ENCODE data around the gene BDH2. TPM values are rescaled to one million over a fixed set of nuclear protein-coding genes. Genes with fewer than 3 reads are reported as not detected.

BDH2 gene
- total and polyA plus RNA-seq, 2 of the 4 experiments (the other 2 are of a cell fraction): 49.7 to 52.2 TPM

GRCh38 chr4:103032574-103032973, 67.1 kb downstream of the BDH2 start:
- WGBS, 2 experiments (ENCODE audit: extremely low coverage in 2 of 2, insufficient read length in 1 of 2): no CpG with 5 or more reads among the region's 2 CpGs
- Histone ChIP-seq H3K4me2 (ENCODE audit: low read depth, low read length) (no peak overlapping the region), H4K91ac (ENCODE audit: insufficient read depth, low read depth, low read length) (no peak overlapping the region), H3K4ac (ENCODE audit: low read depth, low read length) (no peak overlapping the region), H3K9ac (ENCODE audit: low read depth, low read length) (no peak overlapping the region), H3K14ac (replicated peaks; ENCODE audit: low read depth, low read length) (no peak overlapping the region), H2AFZ (replicated peaks; ENCODE audit: low read length, poor library complexity) (no peak overlapping the region), H2BK20ac (ENCODE audit: low read depth, low read length) (no peak overlapping the region), H3K9me3 (ENCODE audit: control insufficient read depth, insufficient read depth, low read length) (no peaks in the 10 kb centered on the region), H2AK5ac (ENCODE audit: low read depth, low read length) (no peak overlapping the region), H3K79me1 (ENCODE audit: low read depth in 1 of 2, low read length in 2 of 2) (no peaks in the 10 kb centered on the region), H2AK9ac (replicated peaks; ENCODE audit: low read depth, low read length, poor library complexity) (no peak overlapping the region), H3K4me1 (ENCODE audit: control insufficient read depth, insufficient read depth, low read length) (no peaks in the 10 kb centered on the region), H4K20me1 (ENCODE audit: insufficient read depth, low read length) (no peaks in the 10 kb centered on the region), H2BK15ac (ENCODE audit: low read depth, low read length) (no peak overlapping the region), H3K4me3 (ENCODE audit: insufficient read depth, low read depth, low read length) (no peak overlapping the region), H4K8ac (ENCODE audit: low read depth in 2 of 2, low read length in 2 of 2) (no peak overlapping the region), H3K23ac (ENCODE audit: low read depth, low read length) (no peak overlapping the region), H3K36me3 (ENCODE audit: control insufficient read depth, insufficient read depth, low read length) (no peaks in the 10 kb centered on the region; the same call in 1 of the 2 replicates), H3K27ac (ENCODE audit: insufficient read depth, low read length) (no peak overlapping the region), H2BK120ac (ENCODE audit: low read depth, low read length) (no peak overlapping the region), H2BK5ac (ENCODE audit: low read depth, low read length, poor library complexity, severe bottlenecking) (no peak overlapping the region), H3K9me1 (ENCODE audit: insufficient read depth, low read length) (no peaks in the 10 kb centered on the region), H3K27me3 (ENCODE audit: control insufficient read depth, insufficient read depth, low read length) (no peaks in the 10 kb centered on the region), H3K18ac (ENCODE audit: low read depth, low read length) (no peak overlapping the region), H3K56ac (ENCODE audit: extremely low read depth, insufficient read depth, low read length) (no peak overlapping the region), H4K5ac (ENCODE audit: low read depth, low read length) (no peak overlapping the region)
- no TSS peak for BruUV-seq (replicated peaks)
- ChIA-PET POLR2A (ENCODE audit: unreplicated experiment) (no interaction called here), CTCF (interaction anchor here (0.6 to 1.1 kb wide), 3 partner anchors 11 to 70 kb away, joined by 3 to 7 read pairs (median 4); no protein-coding TSS in a partner anchor)
- intact Hi-C loops (cut with micrococcal nuclease): no loop called here
- in situ Hi-C loops (cut with MboI; ENCODE audit: low sequenced_read_pairs): no loop called here
- dilution Hi-C loops (cut with HindIII; ENCODE audit: low sequenced_read_pairs, unreplicated experiment): no loop called here
- DNase-seq (peak; percentile 32), ATAC-seq (ENCODE audit: low read depth) (no peak; the same call in 1 of the 2 replicates)
- TF ChIP-seq MAZ (IDR thresholded peaks at IDR 0.05; ENCODE audit: borderline replicate concordance, low read depth, low read length) (no peak), SMC3 (IDR thresholded peaks at IDR 0.05; ENCODE audit: low read depth, low read length) (0 out of 2 replicates have a peak, but pooled peaks have one; percentile 6), BHLHE40 (IDR thresholded peaks at IDR 0.05; ENCODE audit: low read depth, low read length) (no peak), CTCF (conservative IDR thresholded peaks at IDR 0.05; ENCODE audit: low read depth, low read length) (peak; percentile 40), RAD21 (IDR thresholded peaks at IDR 0.05; ENCODE audit: low read length) (peak; percentile 56), ELK1 (IDR thresholded peaks at IDR 0.05; ENCODE audit: borderline replicate concordance, low read depth, low read length) (no peak), MAFK (IDR thresholded peaks at IDR 0.05; ENCODE audit: low read depth, low read length) (no peak), MXI1 (IDR thresholded peaks at IDR 0.05; ENCODE audit: borderline replicate concordance, low read depth, low read length) (no peak), RCOR1 (IDR thresholded peaks at IDR 0.05; ENCODE audit: insufficient replicate concordance, low read length) (no peak), CHD1 (IDR thresholded peaks at IDR 0.05; ENCODE audit: low read depth, low read length) (no peak)

All from IMR-90 (cell line).